Tibial artery (tissue), 4 donors: ENCODE measurements around the gene TESK2.

Experiments used
- DNase-seq, 2 donors: peaks; one replicate each; pipeline ENCODE4 v3.0.0-alpha.2; 2019
- H3K27ac ChIP-seq, 2 donors: fragments of 200-600 bp; sonication (generic) in 1 of 2; 1 replicate in 1 of 2; 2 replicates in 1 of 2; pipeline ENCODE4 v1.5.1; 2018 to 2019; ENCODE audit warnings: mild to moderate bottlenecking in 1 of 2
- H3K27me3 ChIP-seq, 2 donors: fragments of 200-600 bp; sonication (generic) in 1 of 2; one replicate each; pipeline versions ENCODE4 v1.5.1 to v1.6.0; 2016 to 2019
- H3K36me3 ChIP-seq, 3 donors: fragments of 200-600 bp; sonication (generic) in 2 of 3; one replicate each; pipeline ENCODE4 v1.5.1; 2016 to 2019; ENCODE audit warnings: mild to moderate bottlenecking in 2 of 3
- H3K4me1 ChIP-seq, 4 donors: fragments of 200-600 bp; sonication (generic) in 2 of 4; 1 replicate in 3 of 4; 2 replicates in 1 of 4; pipeline ENCODE4 v1.5.1; 2016 to 2019
- H3K4me3 ChIP-seq, 2 donors: fragments of 200-600 bp; sonication (generic) in 1 of 2; 1 replicate in 1 of 2; 2 replicates in 1 of 2; pipeline ENCODE4 v1.5.1; 2018 to 2019; ENCODE audit warnings: mild to moderate bottlenecking in 2 of 2
- H3K9me3 ChIP-seq, 3 donors: fragments of 200-600 bp; sonication (generic) in 1 of 3; one replicate each; pipeline ENCODE4 v1.5.1; 2016 to 2019
- CTCF ChIP-seq, 2 experiments: fragments of 200-600 bp in 1 of 2; fragments of 450-650 bp in 1 of 2; IDR thresholded peaks; one replicate each; pipeline ENCODE4 v1.5.1; 2017 to 2019; ENCODE audit warnings: antibody characterized with exemption in 2 of 2, mild to moderate bottlenecking in 1 of 2, moderate library complexity in 1 of 2
- intact Hi-C: fragments of 100-400 bp; cut with DNase I; formaldehyde crosslinking; loops from one replicate; pipeline ENCODE4 v1.15.0; 2023; ENCODE audit warnings: low total_unique reads

TESK2 gene

GRCh38 chr1:45379524-45379923 lies 111.4 kb downstream of the TESK2 start:
- intact Hi-C loops, result no loop called here

GRCh38 chr1:45378184-45378583 lies 112.8 kb downstream of the TESK2 start:
- no peak overlapping the region for H3K4me3 ChIP-seq
- H3K4me1 ChIP-seq, result peaks cover 0 to 38% (median 15%) of the 10 kb centered on the region in 4 donors
- H3K27me3 ChIP-seq, result no peaks in the 10 kb centered on the region
- no peak overlapping the region for H3K27ac ChIP-seq
- no peaks in the 10 kb centered on the region for H3K9me3 ChIP-seq
- no peaks in the 10 kb centered on the region for H3K36me3 ChIP-seq
- no peak for TF ChIP-seq CTCF (IDR thresholded peaks at IDR 0.05)
- DNase-seq, result no peak
- intact Hi-C loops, result no loop called here

More at GRCh38 chr1:45379524-45379923, 111.4 kb downstream of the TESK2 start:
- Histone ChIP-seq H3K4me3 (no peak overlapping the region), H3K27ac (no peak overlapping the region), H3K36me3 (no peaks in the 10 kb centered on the region), H3K27me3 (no peaks in the 10 kb centered on the region), H3K9me3 (no peaks in the 10 kb centered on the region), H3K4me1 (peaks cover 0 to 25% (median 12%) of the 10 kb centered on the region in 4 donors)
- DNase-seq, result no peak
- TF ChIP-seq CTCF (IDR thresholded peaks at IDR 0.05), result no peak

GRCh38 chr1:45375104-45376090 lies 115.6 kb downstream of the TESK2 start:
- Histone ChIP-seq H3K36me3 (no peaks in the 10 kb centered on the region), H3K4me3 (no peak overlapping the region), H3K9me3 (no peaks in the 10 kb centered on the region), H3K4me1 (peaks cover 0 to 38% (median 15%) of the 10 kb centered on the region in 4 donors), H3K27ac (peak overlapping the region; percentile 54 to 72), H3K27me3 (no peaks in the 10 kb centered on the region)
- intact Hi-C loops, result no loop called here
- DNase-seq, result no peak
- peak in 1 of 2 experiments; percentile 5 for TF ChIP-seq CTCF (IDR thresholded peaks at IDR 0.05)

GRCh38 chr1:45373573-45373972 lies 117.4 kb downstream of the TESK2 start:
- intact Hi-C loops, result no loop called here
- peaks cover 0 to 38% (median 15%) of the 10 kb centered on the region in 4 donors for H3K4me1 ChIP-seq
- H3K27ac ChIP-seq, result peak overlapping the region in 1 of 2 donors; percentile 39
- no peak for TF ChIP-seq CTCF (IDR thresholded peaks at IDR 0.05)
- H3K4me3 ChIP-seq, result no peak overlapping the region
- H3K9me3 ChIP-seq, result no peaks in the 10 kb centered on the region
- H3K36me3 ChIP-seq, result no peaks in the 10 kb centered on the region
- no peak for DNase-seq
- H3K27me3 ChIP-seq, result no peaks in the 10 kb centered on the region

- Histone ChIP-seq H3K4me1 (peaks cover 0 to 23% (median 7%) of the 10 kb centered on the region in 4 donors), H3K27ac (no peak overlapping the region), H3K4me3 (no peak overlapping the region), H3K9me3 (no peaks in the 10 kb centered on the region), H3K27me3 (no peaks in the 10 kb centered on the region), H3K36me3 (no peaks in the 10 kb centered on the region)
- no peak for TF ChIP-seq CTCF (IDR thresholded peaks at IDR 0.05)
- intact Hi-C loops, result no loop called here
- no peak for DNase-seq
Measured at GRCh38 chr1:45370575-45370974, 120.4 kb downstream of the TESK2 start.
